Limb (tissue), 2 donors: Measurements from ENCODE around the gene BBOF1.
A peak's percentile ranks its signal among the peaks of the same experiment; 100 is the strongest.

Experiments
- DNase-seq, 2 donors: peaks; one replicate each; pipeline ENCODE4 v3.0.0-alpha.2; 2016; ENCODE audit errors: extremely low spot score in 2 of 2

Gene BBOF1

GRCh38 chr14:74085828-74086227 lies 66.7 kb downstream of the BBOF1 start:
- no peak for DNase-seq

- no peak for DNase-seq
These were observed 70.3 kb downstream of the BBOF1 start for GRCh38 chr14:74089251-74090020.

- no peak for DNase-seq
These were observed 86.2 kb downstream of the BBOF1 start for GRCh38 chr14:74105381-74105780.

GRCh38 chr14:74109369-74109768 lies 90.2 kb downstream of the BBOF1 start:
- DNase-seq, result no peak

GRCh38 chr14:74111395-74112216 lies 92.5 kb downstream of the BBOF1 start:
- peak in 1 of 2 donors; percentile 73 for DNase-seq
